ENCODE results near the gene DLG2. TPM values are rescaled to one million over a fixed set of nuclear protein-coding genes. Genes with fewer than 3 reads are reported as not detected.

The DLG2 gene
- total and polyA plus RNA-seq, 2 donors: 4.8 to 6.6 TPM

DNA sequence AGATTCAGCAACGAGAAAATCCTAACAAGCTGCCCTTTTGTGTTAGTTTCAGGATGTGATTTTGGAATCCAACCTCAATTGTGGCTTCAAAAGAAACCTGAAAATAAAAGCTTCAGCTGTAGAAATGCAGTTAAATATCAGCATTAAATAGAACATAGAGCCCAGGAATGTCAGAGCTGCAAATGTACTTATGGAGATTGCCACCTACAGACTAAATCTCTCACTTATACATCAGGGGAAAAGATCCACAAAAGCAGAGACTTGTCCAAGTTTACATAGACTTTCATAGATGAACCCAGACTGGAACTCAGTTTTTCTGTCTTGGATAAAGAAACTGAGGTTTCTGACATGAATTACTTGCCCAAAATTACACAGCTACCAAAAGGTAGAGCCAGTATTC is 446.6 kb downstream of the DLG2 start:
- Histone ChIP-seq H3K4me3 (ENCODE audit: low read length in 2 of 2) (no peak overlapping the region), H3K4me1 (ENCODE audit: control insufficient read depth in 2 of 2, insufficient read depth in 2 of 2, low read length in 2 of 2) (no peaks in the 10 kb centered on the region), H3K9me3 (ENCODE audit: control insufficient read depth in 2 of 2, insufficient read depth in 1 of 2, low read length in 1 of 2) (no peaks in the 10 kb centered on the region), H3K27ac (ENCODE audit: low read depth in 1 of 2, low read length in 1 of 2) (no peak overlapping the region), H3K36me3 (ENCODE audit: control insufficient read depth in 2 of 2, insufficient read depth in 2 of 2, low read length in 1 of 2) (no peaks in the 10 kb centered on the region), H3K27me3 (ENCODE audit: control insufficient read depth in 2 of 2, insufficient read depth in 1 of 2, low read length in 1 of 2) (no peaks in the 10 kb centered on the region)
- DNase-seq (ENCODE audit: low read depth in 6 of 9, low spot score in 9 of 9): no peak
- WGBS: 55% methylated on average over 1 of the region's 1 CpG

DNA sequence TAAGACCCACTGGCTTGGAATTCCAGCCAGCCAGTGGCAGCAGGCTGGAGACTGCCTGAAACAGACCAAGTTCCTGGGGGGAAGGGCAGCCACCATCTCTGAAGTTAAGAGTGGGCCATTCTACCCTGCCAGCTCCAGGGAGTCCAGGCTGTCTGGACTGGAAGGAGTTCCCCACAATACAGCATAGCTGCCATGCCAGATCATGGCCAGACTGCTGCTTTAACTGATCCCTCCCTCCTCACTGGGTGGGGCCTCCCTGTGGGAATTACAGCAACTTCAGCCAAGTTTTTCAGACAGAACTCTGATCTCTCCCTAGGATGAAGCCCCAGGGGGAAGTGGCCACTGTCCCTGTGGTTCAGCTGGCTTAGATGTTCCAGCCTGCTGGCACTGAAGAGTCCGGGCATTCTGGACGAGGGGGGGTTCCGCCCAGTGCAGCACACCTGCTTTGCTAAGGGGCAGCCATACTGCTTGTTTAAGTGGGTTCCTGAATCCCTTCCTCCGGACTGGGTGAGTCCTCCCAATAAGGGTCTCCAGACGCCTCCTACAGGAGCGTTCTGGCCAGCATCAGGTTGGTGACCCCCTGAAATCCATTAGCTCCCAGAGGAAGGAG is 455.4 kb downstream of the DLG2 start:
- DNase-seq (ENCODE audit: low read depth in 6 of 9, low spot score in 9 of 9): no peak
- no peaks in the 10 kb centered on the region for H3K27me3 ChIP-seq (ENCODE audit: control insufficient read depth in 2 of 2, insufficient read depth in 1 of 2, low read length in 1 of 2)
- 92% methylated on average over 6 of the region's 6 CpGs for WGBS
- H3K9me3 ChIP-seq (ENCODE audit: control insufficient read depth in 2 of 2, insufficient read depth in 1 of 2, low read length in 1 of 2): no peaks in the 10 kb centered on the region
- no peaks in the 10 kb centered on the region for H3K4me1 ChIP-seq (ENCODE audit: control insufficient read depth in 2 of 2, insufficient read depth in 2 of 2, low read length in 2 of 2)
- no peaks in the 10 kb centered on the region for H3K36me3 ChIP-seq (ENCODE audit: control insufficient read depth in 2 of 2, insufficient read depth in 2 of 2, low read length in 1 of 2)
- no peak overlapping the region for H3K27ac ChIP-seq (ENCODE audit: low read depth in 1 of 2, low read length in 1 of 2)
- H3K4me3 ChIP-seq (ENCODE audit: low read length in 2 of 2): no peak overlapping the region

DNA sequence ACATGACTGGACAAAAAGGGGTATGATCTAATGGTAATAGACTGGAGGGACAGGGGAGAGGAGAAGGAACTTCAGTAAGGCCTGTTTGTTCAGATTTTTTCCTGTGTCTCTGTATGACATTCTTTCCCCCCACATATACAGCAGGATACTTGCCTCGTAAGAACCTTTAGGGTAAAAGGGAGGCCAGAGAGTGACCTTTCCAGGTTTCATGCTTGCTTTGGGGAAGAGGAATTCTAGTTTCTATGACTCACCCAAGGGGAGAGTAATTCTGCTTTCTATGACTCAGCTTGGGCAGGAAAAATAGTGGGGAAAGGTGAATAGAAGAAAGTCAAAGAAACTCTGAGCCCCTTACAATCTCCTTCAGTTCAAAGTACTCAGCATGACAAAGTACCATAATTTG is 457.0 kb downstream of the DLG2 start:
- WGBS: 87% methylated on average over 1 of the region's 1 CpG
- H3K27me3 ChIP-seq (ENCODE audit: control insufficient read depth in 2 of 2, insufficient read depth in 1 of 2, low read length in 1 of 2): no peaks in the 10 kb centered on the region
- no peaks in the 10 kb centered on the region for H3K9me3 ChIP-seq (ENCODE audit: control insufficient read depth in 2 of 2, insufficient read depth in 1 of 2, low read length in 1 of 2)
- no peak for DNase-seq (ENCODE audit: low read depth in 6 of 9, low spot score in 9 of 9)
- no peaks in the 10 kb centered on the region for H3K36me3 ChIP-seq (ENCODE audit: control insufficient read depth in 2 of 2, insufficient read depth in 2 of 2, low read length in 1 of 2)
- H3K4me1 ChIP-seq (ENCODE audit: control insufficient read depth in 2 of 2, insufficient read depth in 2 of 2, low read length in 2 of 2): no peaks in the 10 kb centered on the region
- H3K27ac ChIP-seq (ENCODE audit: low read depth in 1 of 2, low read length in 1 of 2): no peak overlapping the region
- H3K4me3 ChIP-seq (ENCODE audit: low read length in 2 of 2): no peak overlapping the region

DNA sequence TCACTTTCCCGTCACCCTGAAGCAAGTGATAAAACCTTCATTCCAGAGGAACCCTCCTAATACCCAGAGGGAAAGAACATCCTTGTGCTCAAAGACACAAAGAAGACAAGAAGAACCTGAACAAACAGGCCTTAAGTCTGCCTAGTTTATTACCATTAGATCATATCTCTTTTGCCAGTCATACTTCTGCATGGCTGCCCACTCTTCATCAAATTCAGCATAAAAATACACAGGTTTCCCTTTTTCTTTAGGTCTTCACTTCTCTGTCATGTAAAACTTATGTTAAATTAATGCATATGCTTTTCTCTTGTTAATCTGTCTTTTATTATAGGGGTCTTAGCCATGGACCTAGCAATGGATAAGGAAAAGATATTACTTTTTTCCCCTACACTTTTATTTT is 459.7 kb downstream of the DLG2 start:
- no peak for DNase-seq (ENCODE audit: low read depth in 6 of 9, low spot score in 9 of 9)
- Histone ChIP-seq H3K4me1 (ENCODE audit: control insufficient read depth in 2 of 2, insufficient read depth in 2 of 2, low read length in 2 of 2) (no peaks in the 10 kb centered on the region), H3K27ac (ENCODE audit: low read depth in 1 of 2, low read length in 1 of 2) (no peak overlapping the region), H3K27me3 (ENCODE audit: control insufficient read depth in 2 of 2, insufficient read depth in 1 of 2, low read length in 1 of 2) (no peaks in the 10 kb centered on the region), H3K36me3 (ENCODE audit: control insufficient read depth in 2 of 2, insufficient read depth in 2 of 2, low read length in 1 of 2) (no peaks in the 10 kb centered on the region), H3K4me3 (ENCODE audit: low read length in 2 of 2) (no peak overlapping the region), H3K9me3 (ENCODE audit: control insufficient read depth in 2 of 2, insufficient read depth in 1 of 2, low read length in 1 of 2) (no peaks in the 10 kb centered on the region)
- 98% methylated on average over 1 of the region's 1 CpG for WGBS

GRCh38 chr11:85167038-85167437 is 460.1 kb downstream of the DLG2 start:
- 88% methylated on average over 1 of the region's 1 CpG for WGBS
- no peaks in the 10 kb centered on the region for H3K27me3 ChIP-seq (ENCODE audit: control insufficient read depth in 2 of 2, insufficient read depth in 1 of 2, low read length in 1 of 2)
- H3K4me1 ChIP-seq (ENCODE audit: control insufficient read depth in 2 of 2, insufficient read depth in 2 of 2, low read length in 2 of 2): no peaks in the 10 kb centered on the region
- no peak overlapping the region for H3K4me3 ChIP-seq (ENCODE audit: low read length in 2 of 2)
- no peaks in the 10 kb centered on the region for H3K36me3 ChIP-seq (ENCODE audit: control insufficient read depth in 2 of 2, insufficient read depth in 2 of 2, low read length in 1 of 2)
- H3K9me3 ChIP-seq (ENCODE audit: control insufficient read depth in 2 of 2, insufficient read depth in 1 of 2, low read length in 1 of 2): no peaks in the 10 kb centered on the region
- no peak for DNase-seq (ENCODE audit: low read depth in 6 of 9, low spot score in 9 of 9)
- H3K27ac ChIP-seq (ENCODE audit: low read depth in 1 of 2, low read length in 1 of 2): no peak overlapping the region

- Histone ChIP-seq H3K27me3 (ENCODE audit: control insufficient read depth in 2 of 2, insufficient read depth in 1 of 2, low read length in 1 of 2) (no peaks in the 10 kb centered on the region), H3K4me1 (ENCODE audit: control insufficient read depth in 2 of 2, insufficient read depth in 2 of 2, low read length in 2 of 2) (no peaks in the 10 kb centered on the region), H3K9me3 (ENCODE audit: control insufficient read depth in 2 of 2, insufficient read depth in 1 of 2, low read length in 1 of 2) (no peaks in the 10 kb centered on the region), H3K36me3 (ENCODE audit: control insufficient read depth in 2 of 2, insufficient read depth in 2 of 2, low read length in 1 of 2) (no peaks in the 10 kb centered on the region), H3K27ac (ENCODE audit: low read depth in 1 of 2, low read length in 1 of 2) (no peak overlapping the region), H3K4me3 (ENCODE audit: low read length in 2 of 2) (no peak overlapping the region)
- no peak for DNase-seq (ENCODE audit: low read depth in 6 of 9, low spot score in 9 of 9)
- WGBS: 79% methylated on average over 2 of the region's 2 CpGs
Observed at GRCh38 chr11:85165819-85166218, 461.3 kb downstream of the DLG2 start.

DNA sequence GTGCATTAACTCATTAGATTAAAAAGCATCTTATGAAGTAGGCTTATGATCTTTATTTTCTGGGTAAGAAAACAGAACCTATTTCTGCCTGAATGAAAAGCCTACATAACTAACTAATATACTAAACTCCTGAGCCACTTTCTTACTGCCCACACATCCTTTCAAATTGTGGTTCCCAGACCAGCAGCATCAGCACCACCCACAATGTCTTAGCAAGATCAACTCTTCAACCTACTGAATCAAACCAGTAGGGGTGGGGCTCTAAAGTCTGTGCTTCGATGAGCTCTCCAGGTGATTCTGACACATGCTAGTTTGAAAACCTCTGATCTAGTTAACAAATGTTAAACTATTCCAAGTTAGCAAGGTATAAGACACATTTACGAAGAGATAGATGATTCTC is 462.4 kb downstream of the DLG2 start:
- DNase-seq (ENCODE audit: low read depth in 6 of 9, low spot score in 9 of 9): no peak
- H3K27me3 ChIP-seq (ENCODE audit: control insufficient read depth in 2 of 2, insufficient read depth in 1 of 2, low read length in 1 of 2): no peaks in the 10 kb centered on the region
- WGBS: 91% methylated on average over 2 of the region's 2 CpGs

GRCh38 chr11:85154294-85154693 is 472.9 kb downstream of the DLG2 start:
- Histone ChIP-seq H3K27ac (ENCODE audit: low read depth in 1 of 2, low read length in 1 of 2) (no peak overlapping the region), H3K4me1 (ENCODE audit: control insufficient read depth in 2 of 2, insufficient read depth in 2 of 2, low read length in 2 of 2) (no peaks in the 10 kb centered on the region), H3K9me3 (ENCODE audit: control insufficient read depth in 2 of 2, insufficient read depth in 1 of 2, low read length in 1 of 2) (peaks cover 0 to 1% of the 10 kb centered on the region in 2 donors), H3K36me3 (ENCODE audit: control insufficient read depth in 2 of 2, insufficient read depth in 2 of 2, low read length in 1 of 2) (no peaks in the 10 kb centered on the region), H3K27me3 (ENCODE audit: control insufficient read depth in 2 of 2, insufficient read depth in 1 of 2, low read length in 1 of 2) (no peaks in the 10 kb centered on the region), H3K4me3 (ENCODE audit: low read length in 2 of 2) (no peak overlapping the region)
- WGBS: 84% methylated on average over 3 of the region's 3 CpGs
- DNase-seq (ENCODE audit: low read depth in 6 of 9, low spot score in 9 of 9): no peak

More for the DNA sequence above, 462.4 kb downstream of the DLG2 start:
- H3K27ac ChIP-seq (ENCODE audit: low read depth in 1 of 2, low read length in 1 of 2): no peak overlapping the region
- H3K36me3 ChIP-seq (ENCODE audit: control insufficient read depth in 2 of 2, insufficient read depth in 2 of 2, low read length in 1 of 2): no peaks in the 10 kb centered on the region
- no peaks in the 10 kb centered on the region for H3K9me3 ChIP-seq (ENCODE audit: control insufficient read depth in 2 of 2, insufficient read depth in 1 of 2, low read length in 1 of 2)
- H3K4me3 ChIP-seq (ENCODE audit: low read length in 2 of 2): no peak overlapping the region
- no peaks in the 10 kb centered on the region for H3K4me1 ChIP-seq (ENCODE audit: control insufficient read depth in 2 of 2, insufficient read depth in 2 of 2, low read length in 2 of 2)

- H3K4me3 ChIP-seq (ENCODE audit: low read length in 2 of 2): no peak overlapping the region
- H3K27me3 ChIP-seq (ENCODE audit: control insufficient read depth in 2 of 2, insufficient read depth in 1 of 2, low read length in 1 of 2): no peaks in the 10 kb centered on the region
- H3K36me3 ChIP-seq (ENCODE audit: control insufficient read depth in 2 of 2, insufficient read depth in 2 of 2, low read length in 1 of 2): no peaks in the 10 kb centered on the region
- DNase-seq (ENCODE audit: low read depth in 6 of 9, low spot score in 9 of 9): no peak
- H3K9me3 ChIP-seq (ENCODE audit: control insufficient read depth in 2 of 2, insufficient read depth in 1 of 2, low read length in 1 of 2): no peaks in the 10 kb centered on the region
- 73% methylated on average over 1 of the region's 1 CpG for WGBS
- no peak overlapping the region for H3K27ac ChIP-seq (ENCODE audit: low read depth in 1 of 2, low read length in 1 of 2)
- H3K4me1 ChIP-seq (ENCODE audit: control insufficient read depth in 2 of 2, insufficient read depth in 2 of 2, low read length in 2 of 2): no peaks in the 10 kb centered on the region
Observed at GRCh38 chr11:85137597-85137996, 489.5 kb downstream of the DLG2 start.

DNA sequence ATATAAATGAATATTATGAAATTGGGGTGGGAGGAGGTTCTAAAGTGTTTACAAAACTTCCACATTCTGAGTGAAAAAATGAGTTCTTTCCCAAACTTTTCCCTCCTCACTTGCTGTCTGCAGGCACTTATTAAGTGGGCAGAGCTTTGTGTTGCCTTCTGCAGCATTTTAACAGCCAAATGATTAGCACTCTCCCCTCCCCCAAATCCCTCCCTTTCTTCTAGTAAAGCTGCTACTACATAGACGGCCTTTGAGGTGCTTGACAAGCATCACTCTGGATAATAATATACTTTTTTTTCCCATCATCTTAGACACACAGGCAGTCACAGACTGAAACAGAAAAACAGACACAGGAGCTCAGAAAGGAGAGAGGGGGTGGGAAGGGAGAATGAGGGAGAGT is 493.5 kb downstream of the DLG2 start:
- DNase-seq (ENCODE audit: low read depth in 6 of 9, low spot score in 9 of 9): no peak
- no peak overlapping the region for H3K4me3 ChIP-seq (ENCODE audit: low read length in 2 of 2)
- H3K9me3 ChIP-seq (ENCODE audit: control insufficient read depth in 2 of 2, insufficient read depth in 1 of 2, low read length in 1 of 2): no peaks in the 10 kb centered on the region
- WGBS: 68% methylated on average over 1 of the region's 1 CpG
- no peaks in the 10 kb centered on the region for H3K4me1 ChIP-seq (ENCODE audit: control insufficient read depth in 2 of 2, insufficient read depth in 2 of 2, low read length in 2 of 2)
- H3K36me3 ChIP-seq (ENCODE audit: control insufficient read depth in 2 of 2, insufficient read depth in 2 of 2, low read length in 1 of 2): no peaks in the 10 kb centered on the region
- H3K27ac ChIP-seq (ENCODE audit: low read depth in 1 of 2, low read length in 1 of 2): no peak overlapping the region
- no peaks in the 10 kb centered on the region for H3K27me3 ChIP-seq (ENCODE audit: control insufficient read depth in 2 of 2, insufficient read depth in 1 of 2, low read length in 1 of 2)

Data from thymus (tissue), 11 donors.